ENCODE measurements around the gene MYH9.
A peak's percentile ranks its signal among the peaks of the same experiment; 100 is the strongest.

The MYH9 gene

GRCh38 chr22:36337365-36338130 is 50.2 kb downstream of the MYH9 start:
- TF ChIP-seq CTCF (IDR thresholded peaks at IDR 0.05; ENCODE audit: low read length) (no peak), EZH2 (IDR thresholded peaks at IDR 0.05; ENCODE audit: borderline replicate concordance, low read length) (no peak)
- H3K27ac ChIP-seq (ENCODE audit: low read depth, low read length, poor library complexity, severe bottlenecking) = peak overlapping the region; percentile 99

GRCh38 chr22:36336246-36337182 is 51.3 kb downstream of the MYH9 start:
- peaks cover 88% of the 10 kb centered on the region for H3K4me1 ChIP-seq (ENCODE audit: insufficient read depth, low read length, severe bottlenecking)

More at GRCh38 chr22:36337365-36338130, 50.2 kb downstream of the MYH9 start:
- no peaks in the 10 kb centered on the region for H3K9me2 ChIP-seq (ENCODE audit: low read depth, low read length)
- H4K20me1 ChIP-seq (ENCODE audit: insufficient read depth, low read length) = no peaks in the 10 kb centered on the region
- no peak overlapping the region; the same call in 1 of the 2 replicates for H3K9ac ChIP-seq (ENCODE audit: low read length)
- H2AFZ ChIP-seq (ENCODE audit: low read length) = no peak overlapping the region
- peaks cover 90% of the 10 kb centered on the region for H3K36me3 ChIP-seq (ENCODE audit: insufficient read depth, low read length)
- H3K9me3 ChIP-seq (ENCODE audit: low read length) = no peaks in the 10 kb centered on the region
- peaks cover 78% of the 10 kb centered on the region for H3K4me1 ChIP-seq (ENCODE audit: insufficient read depth, low read length, severe bottlenecking)
- no peak overlapping the region for H3K4me3 ChIP-seq (ENCODE audit: low read depth, low read length, poor library complexity, severe bottlenecking)
- H3K4me2 ChIP-seq (ENCODE audit: low read length) = no peak overlapping the region; the same call in 1 of the 2 replicates
- peaks cover 9% of the 10 kb centered on the region; the same call in 1 of the 2 replicates for H3F3A ChIP-seq (ENCODE audit: insufficient read depth, low read length)
- H3K79me2 ChIP-seq (ENCODE audit: insufficient read depth, low read length) = no peaks in the 10 kb centered on the region
- H3K27me3 ChIP-seq (ENCODE audit: insufficient read depth, low read length) = no peaks in the 10 kb centered on the region

More at GRCh38 chr22:36336246-36337182, 51.3 kb downstream of the MYH9 start:
- H3K9me2 ChIP-seq (ENCODE audit: low read depth, low read length) = no peaks in the 10 kb centered on the region
- H3F3A ChIP-seq (ENCODE audit: insufficient read depth, low read length) = peaks cover 11% of the 10 kb centered on the region; the same call in 1 of the 2 replicates
- no peaks in the 10 kb centered on the region for H3K79me2 ChIP-seq (ENCODE audit: insufficient read depth, low read length)
- TF ChIP-seq EZH2 (IDR thresholded peaks at IDR 0.05; ENCODE audit: borderline replicate concordance, low read length) (no peak), CTCF (IDR thresholded peaks at IDR 0.05; ENCODE audit: low read length) (no peak)
- peaks cover 85% of the 10 kb centered on the region for H3K36me3 ChIP-seq (ENCODE audit: insufficient read depth, low read length)
- no peaks in the 10 kb centered on the region for H4K20me1 ChIP-seq (ENCODE audit: insufficient read depth, low read length)
- H2AFZ ChIP-seq (ENCODE audit: low read length) = no peak overlapping the region
- peak overlapping the region; percentile 99 for H3K27ac ChIP-seq (ENCODE audit: low read depth, low read length, poor library complexity, severe bottlenecking)
- peak overlapping the region; percentile 19; the same call in 1 of the 2 replicates for H3K4me2 ChIP-seq (ENCODE audit: low read length)
- no peaks in the 10 kb centered on the region for H3K9me3 ChIP-seq (ENCODE audit: low read length)
- H3K9ac ChIP-seq (ENCODE audit: low read length) = peak overlapping the region; percentile 18; the same call in 1 of the 2 replicates
- H3K27me3 ChIP-seq (ENCODE audit: insufficient read depth, low read length) = no peaks in the 10 kb centered on the region
- H3K4me3 ChIP-seq (ENCODE audit: low read depth, low read length, poor library complexity, severe bottlenecking) = no peak overlapping the region

Measured in OCI-LY1 (cell line).